Lower leg skin (tissue), 3 donors: ENCODE results near the gene CD1B.

ENCODE experiments used
- POLR2A ChIP-seq, 2 donors: fragments of 450-650 bp; IDR thresholded peaks; one replicate each; pipeline ENCODE4 v1.6.1; 2016 to 2017; ENCODE audit warnings: antibody characterized with exemption in 2 of 2, mild to moderate bottlenecking in 1 of 2, moderate library complexity in 1 of 2
- TF ChIP-seq, protein P1 (sequence below), 3 donors: fragments of 450-650 bp; IDR thresholded peaks; one replicate each; pipeline ENCODE4 v1.5.1; 2016; ENCODE audit warnings: antibody characterized with exemption in 3 of 3, mild to moderate bottlenecking in 3 of 3, moderate library complexity in 2 of 3

DNA sequence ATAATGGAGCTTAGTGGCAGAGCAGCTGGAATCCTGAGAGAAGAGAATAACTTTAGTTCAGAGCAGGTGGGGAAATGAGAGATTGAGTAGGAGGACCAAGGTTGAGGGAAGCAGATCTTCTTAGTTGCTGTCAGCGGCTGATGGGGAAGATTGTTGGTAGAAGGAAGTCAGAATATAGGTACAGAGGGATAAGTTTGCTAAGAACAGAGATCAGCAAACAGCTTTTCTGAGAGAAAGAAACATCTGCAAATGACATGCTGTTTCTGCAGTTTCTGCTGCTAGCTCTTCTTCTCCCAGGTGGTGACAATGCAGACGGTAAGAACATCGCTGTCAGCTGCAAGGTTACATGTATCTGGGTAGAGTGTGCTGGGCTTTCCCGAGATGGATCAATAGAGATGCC, 41.5 kb downstream of the CD1B start, which contains the start of gene CD1C:
- TF ChIP-seq, protein P1, sequence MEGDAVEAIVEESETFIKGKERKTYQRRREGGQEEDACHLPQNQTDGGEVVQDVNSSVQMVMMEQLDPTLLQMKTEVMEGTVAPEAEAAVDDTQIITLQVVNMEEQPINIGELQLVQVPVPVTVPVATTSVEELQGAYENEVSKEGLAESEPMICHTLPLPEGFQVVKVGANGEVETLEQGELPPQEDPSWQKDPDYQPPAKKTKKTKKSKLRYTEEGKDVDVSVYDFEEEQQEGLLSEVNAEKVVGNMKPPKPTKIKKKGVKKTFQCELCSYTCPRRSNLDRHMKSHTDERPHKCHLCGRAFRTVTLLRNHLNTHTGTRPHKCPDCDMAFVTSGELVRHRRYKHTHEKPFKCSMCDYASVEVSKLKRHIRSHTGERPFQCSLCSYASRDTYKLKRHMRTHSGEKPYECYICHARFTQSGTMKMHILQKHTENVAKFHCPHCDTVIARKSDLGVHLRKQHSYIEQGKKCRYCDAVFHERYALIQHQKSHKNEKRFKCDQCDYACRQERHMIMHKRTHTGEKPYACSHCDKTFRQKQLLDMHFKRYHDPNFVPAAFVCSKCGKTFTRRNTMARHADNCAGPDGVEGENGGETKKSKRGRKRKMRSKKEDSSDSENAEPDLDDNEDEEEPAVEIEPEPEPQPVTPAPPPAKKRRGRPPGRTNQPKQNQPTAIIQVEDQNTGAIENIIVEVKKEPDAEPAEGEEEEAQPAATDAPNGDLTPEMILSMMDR (IDR thresholded peaks at IDR 0.05) = no peak
- TF ChIP-seq POLR2A (IDR thresholded peaks at IDR 0.05) = no peak
